HEK293 (cell line): ENCODE measurements around the gene RRP12.
A peak's percentile ranks its signal among the peaks of the same experiment; 100 is the strongest.

Experiments used
- BCL6B ChIP-seq: fragments of 450-650 bp; formaldehyde crosslinking; IDR thresholded peaks from 2 replicates; pipeline ENCODE4 v1.5.1; 2017; ENCODE audit warnings: missing biosample characterization, missing genetic modification characterization
- GLI4 ChIP-seq: fragments of 450-650 bp; formaldehyde crosslinking; IDR thresholded peaks from 2 replicates; pipeline ENCODE4 v1.5.1; 2016; ENCODE audit warnings: missing biosample characterization, missing genetic modification characterization
- KLF10 ChIP-seq: fragments of 450-650 bp; IDR thresholded peaks from 2 replicates; pipeline ENCODE4 v1.5.1; 2018; ENCODE audit warnings: missing biosample characterization, mild to moderate bottlenecking, missing genetic modification characterization
- KLF7 ChIP-seq: fragments of 450-650 bp; formaldehyde crosslinking; IDR thresholded peaks from 2 replicates; pipeline ENCODE4 v1.5.1; 2016; ENCODE audit warnings: missing biosample characterization, missing genetic modification characterization, borderline replicate concordance
- REPIN1 ChIP-seq: fragments of 450-650 bp; formaldehyde crosslinking; IDR thresholded peaks from 2 replicates; pipeline ENCODE4 v1.5.1; 2017; ENCODE audit warnings: missing biosample characterization, missing genetic modification characterization, low read depth
- SP2 ChIP-seq: fragments of 450-650 bp; formaldehyde crosslinking; IDR thresholded peaks from 2 replicates; pipeline ENCODE4 v1.5.1; 2016; ENCODE audit warnings: missing biosample characterization, missing genetic modification characterization
- TRIM28 ChIP-seq: IDR thresholded peaks from 2 replicates; pipeline ENCODE4 v1.6.1; 2011; ENCODE audit warnings: low read length, control low read depth, borderline replicate concordance
- ZEB2 ChIP-seq: fragments of 450-650 bp; formaldehyde crosslinking; IDR thresholded peaks from 2 replicates; pipeline ENCODE4 v1.5.1; 2016; ENCODE audit warnings: missing biosample characterization, missing genetic modification characterization
- ZNF157 ChIP-seq: fragments of 450-650 bp; formaldehyde crosslinking; IDR thresholded peaks from 2 replicates; pipeline ENCODE4 v1.5.1; 2016; ENCODE audit warnings: missing biosample characterization, missing genetic modification characterization
- ZNF175 ChIP-seq: fragments of 450-650 bp; formaldehyde crosslinking; IDR thresholded peaks from 2 replicates; pipeline ENCODE4 v1.5.1; 2016; ENCODE audit warnings: missing biosample characterization, missing genetic modification characterization
- ZNF426 ChIP-seq: fragments of 450-650 bp; formaldehyde crosslinking; IDR thresholded peaks from 2 replicates; pipeline ENCODE4 v1.5.1; 2017; ENCODE audit warnings: missing biosample characterization, missing genetic modification characterization, mild to moderate bottlenecking, inconsistent platforms, moderate library complexity
- ZNF514 ChIP-seq: fragments of 450-650 bp; formaldehyde crosslinking; IDR thresholded peaks from 2 replicates; pipeline ENCODE4 v1.5.1; 2016; ENCODE audit warnings: missing biosample characterization, missing genetic modification characterization
- ZNF544 ChIP-seq: fragments of 450-650 bp; formaldehyde crosslinking; IDR thresholded peaks from 2 replicates; pipeline ENCODE4 v1.5.0; 2017; ENCODE audit warnings: missing biosample characterization, missing genetic modification characterization
- ZNF571 ChIP-seq: fragments of 450-650 bp; formaldehyde crosslinking; IDR thresholded peaks from 2 replicates; pipeline ENCODE4 v1.5.0; 2017; ENCODE audit warnings: missing biosample characterization, missing genetic modification characterization
- ZNF658 ChIP-seq: fragments of 450-650 bp; formaldehyde crosslinking; IDR thresholded peaks from 2 replicates; pipeline ENCODE4; 2016; ENCODE audit warnings: missing biosample characterization, missing genetic modification characterization
- ZNF792 ChIP-seq: fragments of 450-650 bp; formaldehyde crosslinking; IDR thresholded peaks from 2 replicates; pipeline ENCODE4 v1.5.1; 2016; ENCODE audit warnings: missing biosample characterization, missing genetic modification characterization
- ZSCAN16 ChIP-seq: fragments of 450-650 bp; formaldehyde crosslinking; IDR thresholded peaks from 2 replicates; pipeline ENCODE4 v1.5.1; 2016; ENCODE audit warnings: missing biosample characterization, missing genetic modification characterization
- TF ChIP-seq, protein P1 (sequence below): fragments of 450-650 bp; IDR thresholded peaks from 2 replicates; pipeline ENCODE4 v1.5.1; 2018; ENCODE audit warnings: missing biosample characterization, missing genetic modification characterization
- TF ChIP-seq, protein P2 (sequence below): fragments of 450-650 bp; formaldehyde crosslinking; conservative IDR thresholded peaks from 2 replicates; pipeline ENCODE4 v1.5.1; 2016; ENCODE audit warnings: low read depth, missing biosample characterization, missing genetic modification characterization
- TF ChIP-seq, protein P3 (sequence below): IDR thresholded peaks from 2 replicates; pipeline ENCODE4 v1.6.1; 2011; ENCODE audit warnings: mild to moderate bottlenecking, low read depth, low read length, borderline replicate concordance
- TF ChIP-seq, protein P4 (sequence below): fragments of 450-650 bp; formaldehyde crosslinking; IDR thresholded peaks from 2 replicates; pipeline ENCODE4 v1.5.1; 2016; ENCODE audit warnings: missing biosample characterization, missing genetic modification characterization
- TF ChIP-seq, protein P5 (sequence below): fragments of 450-650 bp; formaldehyde crosslinking; IDR thresholded peaks from 2 replicates; pipeline ENCODE4 v1.5.1; 2016; ENCODE audit warnings: missing biosample characterization, missing genetic modification characterization
- TF ChIP-seq, protein P6 (sequence below): fragments of 450-650 bp; formaldehyde crosslinking; IDR thresholded peaks from 2 replicates; pipeline ENCODE4 v1.5.1; 2016; ENCODE audit warnings: missing biosample characterization, missing genetic modification characterization, borderline replicate concordance

RRP12 gene

GRCh38 chr10:97445722-97446639 is 44.8 kb upstream of the RRP12 start, which contains the start of the genes EXOSC1 and ZDHHC16 (continued):
- TF ChIP-seq ZNF658 (tag by site-specific recombination), result no peak
- TF ChIP-seq, protein P1, sequence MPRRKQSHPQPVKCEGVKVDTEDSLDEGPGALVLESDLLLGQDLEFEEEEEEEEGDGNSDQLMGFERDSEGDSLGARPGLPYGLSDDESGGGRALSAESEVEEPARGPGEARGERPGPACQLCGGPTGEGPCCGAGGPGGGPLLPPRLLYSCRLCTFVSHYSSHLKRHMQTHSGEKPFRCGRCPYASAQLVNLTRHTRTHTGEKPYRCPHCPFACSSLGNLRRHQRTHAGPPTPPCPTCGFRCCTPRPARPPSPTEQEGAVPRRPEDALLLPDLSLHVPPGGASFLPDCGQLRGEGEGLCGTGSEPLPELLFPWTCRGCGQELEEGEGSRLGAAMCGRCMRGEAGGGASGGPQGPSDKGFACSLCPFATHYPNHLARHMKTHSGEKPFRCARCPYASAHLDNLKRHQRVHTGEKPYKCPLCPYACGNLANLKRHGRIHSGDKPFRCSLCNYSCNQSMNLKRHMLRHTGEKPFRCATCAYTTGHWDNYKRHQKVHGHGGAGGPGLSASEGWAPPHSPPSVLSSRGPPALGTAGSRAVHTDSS (tag by site-specific recombination), result 0 out of 2 replicates have a peak, but pooled peaks have one; percentile 6
- TF ChIP-seq ZNF426, result no peak
- TF ChIP-seq, protein P2, sequence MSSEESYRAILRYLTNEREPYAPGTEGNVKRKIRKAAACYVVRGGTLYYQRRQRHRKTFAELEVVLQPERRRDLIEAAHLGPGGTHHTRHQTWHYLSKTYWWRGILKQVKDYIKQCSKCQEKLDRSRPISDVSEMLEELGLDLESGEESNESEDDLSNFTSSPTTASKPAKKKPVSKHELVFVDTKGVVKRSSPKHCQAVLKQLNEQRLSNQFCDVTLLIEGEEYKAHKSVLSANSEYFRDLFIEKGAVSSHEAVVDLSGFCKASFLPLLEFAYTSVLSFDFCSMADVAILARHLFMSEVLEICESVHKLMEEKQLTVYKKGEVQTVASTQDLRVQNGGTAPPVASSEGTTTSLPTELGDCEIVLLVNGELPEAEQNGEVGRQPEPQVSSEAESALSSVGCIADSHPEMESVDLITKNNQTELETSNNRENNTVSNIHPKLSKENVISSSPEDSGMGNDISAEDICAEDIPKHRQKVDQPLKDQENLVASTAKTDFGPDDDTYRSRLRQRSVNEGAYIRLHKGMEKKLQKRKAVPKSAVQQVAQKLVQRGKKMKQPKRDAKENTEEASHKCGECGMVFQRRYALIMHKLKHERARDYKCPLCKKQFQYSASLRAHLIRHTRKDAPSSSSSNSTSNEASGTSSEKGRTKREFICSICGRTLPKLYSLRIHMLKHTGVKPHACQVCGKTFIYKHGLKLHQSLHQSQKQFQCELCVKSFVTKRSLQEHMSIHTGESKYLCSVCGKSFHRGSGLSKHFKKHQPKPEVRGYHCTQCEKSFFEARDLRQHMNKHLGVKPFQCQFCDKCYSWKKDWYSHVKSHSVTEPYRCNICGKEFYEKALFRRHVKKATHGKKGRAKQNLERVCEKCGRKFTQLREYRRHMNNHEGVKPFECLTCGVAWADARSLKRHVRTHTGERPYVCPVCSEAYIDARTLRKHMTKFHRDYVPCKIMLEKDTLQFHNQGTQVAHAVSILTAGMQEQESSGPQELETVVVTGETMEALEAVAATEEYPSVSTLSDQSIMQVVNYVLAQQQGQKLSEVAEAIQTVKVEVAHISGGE, result peak; percentile 48
- TF ChIP-seq KLF10 (tag by site-specific recombination), result peak; percentile 57; the same call in 1 of the 2 replicates
- no peak for TF ChIP-seq ZNF514 (tag by site-specific recombination)
- TF ChIP-seq ZNF544 (tag by site-specific recombination), result no peak
- TF ChIP-seq ZNF792 (tag by site-specific recombination), result no peak
- TF ChIP-seq GLI4 (tag by site-specific recombination), result 0 out of 2 replicates have a peak, but pooled peaks have one; percentile 44
- TF ChIP-seq BCL6B (tag by site-specific recombination), result no peak
- TF ChIP-seq, protein P3, sequence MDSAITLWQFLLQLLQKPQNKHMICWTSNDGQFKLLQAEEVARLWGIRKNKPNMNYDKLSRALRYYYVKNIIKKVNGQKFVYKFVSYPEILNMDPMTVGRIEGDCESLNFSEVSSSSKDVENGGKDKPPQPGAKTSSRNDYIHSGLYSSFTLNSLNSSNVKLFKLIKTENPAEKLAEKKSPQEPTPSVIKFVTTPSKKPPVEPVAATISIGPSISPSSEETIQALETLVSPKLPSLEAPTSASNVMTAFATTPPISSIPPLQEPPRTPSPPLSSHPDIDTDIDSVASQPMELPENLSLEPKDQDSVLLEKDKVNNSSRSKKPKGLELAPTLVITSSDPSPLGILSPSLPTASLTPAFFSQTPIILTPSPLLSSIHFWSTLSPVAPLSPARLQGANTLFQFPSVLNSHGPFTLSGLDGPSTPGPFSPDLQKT, result no peak
- TF ChIP-seq KLF7 (tag by site-specific recombination), result peak; percentile 61; the same call in 1 of the 2 replicates
- TF ChIP-seq, protein P4, sequence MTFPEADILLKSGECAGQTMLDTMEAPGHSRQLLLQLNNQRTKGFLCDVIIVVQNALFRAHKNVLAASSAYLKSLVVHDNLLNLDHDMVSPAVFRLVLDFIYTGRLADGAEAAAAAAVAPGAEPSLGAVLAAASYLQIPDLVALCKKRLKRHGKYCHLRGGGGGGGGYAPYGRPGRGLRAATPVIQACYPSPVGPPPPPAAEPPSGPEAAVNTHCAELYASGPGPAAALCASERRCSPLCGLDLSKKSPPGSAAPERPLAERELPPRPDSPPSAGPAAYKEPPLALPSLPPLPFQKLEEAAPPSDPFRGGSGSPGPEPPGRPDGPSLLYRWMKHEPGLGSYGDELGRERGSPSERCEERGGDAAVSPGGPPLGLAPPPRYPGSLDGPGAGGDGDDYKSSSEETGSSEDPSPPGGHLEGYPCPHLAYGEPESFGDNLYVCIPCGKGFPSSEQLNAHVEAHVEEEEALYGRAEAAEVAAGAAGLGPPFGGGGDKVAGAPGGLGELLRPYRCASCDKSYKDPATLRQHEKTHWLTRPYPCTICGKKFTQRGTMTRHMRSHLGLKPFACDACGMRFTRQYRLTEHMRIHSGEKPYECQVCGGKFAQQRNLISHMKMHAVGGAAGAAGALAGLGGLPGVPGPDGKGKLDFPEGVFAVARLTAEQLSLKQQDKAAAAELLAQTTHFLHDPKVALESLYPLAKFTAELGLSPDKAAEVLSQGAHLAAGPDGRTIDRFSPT, result peak; percentile 76; the same call in 1 of the 2 replicates
- TF ChIP-seq, protein P5, sequence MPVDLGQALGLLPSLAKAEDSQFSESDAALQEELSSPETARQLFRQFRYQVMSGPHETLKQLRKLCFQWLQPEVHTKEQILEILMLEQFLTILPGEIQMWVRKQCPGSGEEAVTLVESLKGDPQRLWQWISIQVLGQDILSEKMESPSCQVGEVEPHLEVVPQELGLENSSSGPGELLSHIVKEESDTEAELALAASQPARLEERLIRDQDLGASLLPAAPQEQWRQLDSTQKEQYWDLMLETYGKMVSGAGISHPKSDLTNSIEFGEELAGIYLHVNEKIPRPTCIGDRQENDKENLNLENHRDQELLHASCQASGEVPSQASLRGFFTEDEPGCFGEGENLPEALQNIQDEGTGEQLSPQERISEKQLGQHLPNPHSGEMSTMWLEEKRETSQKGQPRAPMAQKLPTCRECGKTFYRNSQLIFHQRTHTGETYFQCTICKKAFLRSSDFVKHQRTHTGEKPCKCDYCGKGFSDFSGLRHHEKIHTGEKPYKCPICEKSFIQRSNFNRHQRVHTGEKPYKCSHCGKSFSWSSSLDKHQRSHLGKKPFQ, result no peak
- TF ChIP-seq SP2 (tag by site-specific recombination), result peak; percentile 79
- no peak for TF ChIP-seq ZNF571 (tag by site-specific recombination)
- TF ChIP-seq REPIN1, result no peak
- TF ChIP-seq ZEB2, result peak; percentile 68; the same call in 1 of the 2 replicates
- no peak for TF ChIP-seq ZNF157 (tag by site-specific recombination)
- TF ChIP-seq, protein P6, sequence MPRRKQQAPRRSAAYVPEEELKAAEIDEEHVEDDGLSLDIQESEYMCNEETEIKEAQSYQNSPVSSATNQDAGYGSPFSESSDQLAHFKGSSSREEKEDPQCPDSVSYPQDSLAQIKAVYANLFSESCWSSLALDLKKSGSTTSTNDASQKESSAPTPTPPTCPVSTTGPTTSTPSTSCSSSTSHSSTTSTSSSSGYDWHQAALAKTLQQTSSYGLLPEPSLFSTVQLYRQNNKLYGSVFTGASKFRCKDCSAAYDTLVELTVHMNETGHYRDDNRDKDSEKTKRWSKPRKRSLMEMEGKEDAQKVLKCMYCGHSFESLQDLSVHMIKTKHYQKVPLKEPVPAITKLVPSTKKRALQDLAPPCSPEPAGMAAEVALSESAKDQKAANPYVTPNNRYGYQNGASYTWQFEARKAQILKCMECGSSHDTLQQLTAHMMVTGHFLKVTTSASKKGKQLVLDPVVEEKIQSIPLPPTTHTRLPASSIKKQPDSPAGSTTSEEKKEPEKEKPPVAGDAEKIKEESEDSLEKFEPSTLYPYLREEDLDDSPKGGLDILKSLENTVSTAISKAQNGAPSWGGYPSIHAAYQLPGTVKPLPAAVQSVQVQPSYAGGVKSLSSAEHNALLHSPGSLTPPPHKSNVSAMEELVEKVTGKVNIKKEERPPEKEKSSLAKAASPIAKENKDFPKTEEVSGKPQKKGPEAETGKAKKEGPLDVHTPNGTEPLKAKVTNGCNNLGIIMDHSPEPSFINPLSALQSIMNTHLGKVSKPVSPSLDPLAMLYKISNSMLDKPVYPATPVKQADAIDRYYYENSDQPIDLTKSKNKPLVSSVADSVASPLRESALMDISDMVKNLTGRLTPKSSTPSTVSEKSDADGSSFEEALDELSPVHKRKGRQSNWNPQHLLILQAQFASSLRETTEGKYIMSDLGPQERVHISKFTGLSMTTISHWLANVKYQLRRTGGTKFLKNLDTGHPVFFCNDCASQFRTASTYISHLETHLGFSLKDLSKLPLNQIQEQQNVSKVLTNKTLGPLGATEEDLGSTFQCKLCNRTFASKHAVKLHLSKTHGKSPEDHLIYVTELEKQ, result no peak
- TF ChIP-seq ZNF175 (tag by site-specific recombination), result no peak
- 0 out of 2 replicates have a peak, but pooled peaks have one; percentile 8 for TF ChIP-seq TRIM28
- TF ChIP-seq ZSCAN16 (tag by site-specific recombination), result no peak
